ENCODE measurements around the gene STAT4.

Gene STAT4

GRCh38 chr2:191151331-191151730, 537 bp upstream of the STAT4 start (continued):
- TF ChIP-seq ZNF248 (tag by site-specific recombination; IDR thresholded peaks at IDR 0.05) (no peak), ZBTB10 (tag by site-specific recombination; IDR thresholded peaks at IDR 0.05) (no peak), OVOL3 (tag by site-specific recombination; IDR thresholded peaks at IDR 0.05) (no peak), ZNF211 (tag by site-specific recombination; IDR thresholded peaks at IDR 0.05; ENCODE audit: low read depth) (no peak), ZNF510 (tag by site-specific recombination; IDR thresholded peaks at IDR 0.05; ENCODE audit: insufficient replicate concordance) (no peak)
- TF ChIP-seq, protein P1, sequence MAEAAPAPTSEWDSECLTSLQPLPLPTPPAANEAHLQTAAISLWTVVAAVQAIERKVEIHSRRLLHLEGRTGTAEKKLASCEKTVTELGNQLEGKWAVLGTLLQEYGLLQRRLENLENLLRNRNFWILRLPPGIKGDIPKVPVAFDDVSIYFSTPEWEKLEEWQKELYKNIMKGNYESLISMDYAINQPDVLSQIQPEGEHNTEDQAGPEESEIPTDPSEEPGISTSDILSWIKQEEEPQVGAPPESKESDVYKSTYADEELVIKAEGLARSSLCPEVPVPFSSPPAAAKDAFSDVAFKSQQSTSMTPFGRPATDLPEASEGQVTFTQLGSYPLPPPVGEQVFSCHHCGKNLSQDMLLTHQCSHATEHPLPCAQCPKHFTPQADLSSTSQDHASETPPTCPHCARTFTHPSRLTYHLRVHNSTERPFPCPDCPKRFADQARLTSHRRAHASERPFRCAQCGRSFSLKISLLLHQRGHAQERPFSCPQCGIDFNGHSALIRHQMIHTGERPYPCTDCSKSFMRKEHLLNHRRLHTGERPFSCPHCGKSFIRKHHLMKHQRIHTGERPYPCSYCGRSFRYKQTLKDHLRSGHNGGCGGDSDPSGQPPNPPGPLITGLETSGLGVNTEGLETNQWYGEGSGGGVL (tag by site-specific recombination; IDR thresholded peaks at IDR 0.05) = no peak

GRCh38 chr2:191150230-191150599, 579 bp downstream of the STAT4 start:
- CTCF ChIA-PET = interaction anchor here (0.6 to 1.5 kb wide), 5 partner anchors 14 to 869 kb away, joined by 3 to 10 read pairs (median 3); no protein-coding TSS in a partner anchor
- POLR2A ChIA-PET = interaction anchor here (0.5 kb wide), 1 partner anchor 622 kb away, joined by 3 read pairs; no protein-coding TSS in a partner anchor
- Histone ChIP-seq H3K4me1 (ENCODE audit: control insufficient read depth, insufficient read depth, low read length) (no peaks in the 10 kb centered on the region), H3K9me3 (ENCODE audit: control insufficient read depth, insufficient read depth, low read depth, low read length) (no peaks in the 10 kb centered on the region), H3K27ac (ENCODE audit: extremely low read depth, low read depth, low read length) (no peak overlapping the region; the same call in 1 of the 2 replicates), H3K36me3 (ENCODE audit: control insufficient read depth in 2 of 2, insufficient read depth in 1 of 2, low read length in 2 of 2) (no peaks in the 10 kb centered on the region), H3K4me3 (ENCODE audit: low read depth, low read length) (peak overlapping the region; percentile 35)
- no peak for TF ChIP-seq ZFHX2 (tag by site-specific recombination; conservative IDR thresholded peaks at IDR 0.05)

DNA sequence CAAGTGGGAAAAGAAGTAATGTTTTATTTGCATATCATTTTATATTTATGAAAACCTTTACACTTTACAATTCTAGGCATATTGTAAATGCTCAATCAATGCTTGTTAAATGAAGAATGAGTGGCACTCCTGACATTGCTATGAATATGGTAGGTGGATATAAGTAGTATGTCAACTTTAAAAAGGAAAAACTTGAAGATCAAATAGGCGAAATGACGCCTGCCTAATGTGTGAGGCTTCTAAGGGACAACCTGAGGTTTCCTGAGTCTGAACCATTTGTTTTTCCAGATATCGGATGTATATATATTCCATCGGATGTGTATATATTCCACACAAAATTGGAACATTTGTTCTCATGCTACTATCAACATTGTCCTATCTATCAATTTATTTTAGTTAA, 1.4 kb downstream of the STAT4 start:
- CTCF ChIA-PET = interaction anchor here (1.2 to 1.3 kb wide), 2 partner anchors 16 to 97 kb away, joined by 3 read pairs; no protein-coding TSS in a partner anchor
- POLR2A ChIA-PET = no interaction called here
- H3K4me3 ChIP-seq (ENCODE audit: low read depth, low read length) = no peak overlapping the region

More for the DNA sequence above, 1.4 kb downstream of the STAT4 start:
- H3K36me3 ChIP-seq (ENCODE audit: control insufficient read depth in 2 of 2, insufficient read depth in 1 of 2, low read length in 2 of 2) = no peaks in the 10 kb centered on the region
- TF ChIP-seq, protein P2, sequence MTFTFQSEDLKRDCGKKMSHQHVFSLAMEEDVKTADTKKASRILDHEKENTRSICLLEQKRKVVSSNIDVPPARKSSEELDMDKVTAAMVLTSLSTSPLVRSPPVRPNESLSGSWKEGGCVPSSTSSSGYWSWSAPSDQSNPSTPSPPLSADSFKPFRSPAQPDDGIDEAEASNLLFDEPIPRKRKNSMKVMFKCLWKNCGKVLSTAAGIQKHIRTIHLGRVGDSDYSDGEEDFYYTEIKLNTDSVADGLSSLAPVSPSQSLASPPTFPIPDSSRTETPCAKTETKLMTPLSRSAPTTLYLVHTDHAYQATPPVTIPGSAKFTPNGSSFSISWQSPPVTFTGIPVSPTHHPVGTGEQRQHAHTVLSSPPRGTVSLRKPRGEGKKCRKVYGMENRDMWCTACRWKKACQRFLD (tag by site-specific recombination; IDR thresholded peaks at IDR 0.05) = no peak
- TF ChIP-seq ZBTB1 (tag by site-specific recombination; IDR thresholded peaks at IDR 0.05) = no peak
- TF ChIP-seq ZNF24 (tag by site-specific recombination; IDR thresholded peaks at IDR 0.05) = no peak
- no peak for TF ChIP-seq ZEB2 (tag by site-specific recombination; IDR thresholded peaks at IDR 0.05)
- no peak for TF ChIP-seq ZFP41 (tag by site-specific recombination; IDR thresholded peaks at IDR 0.05; ENCODE audit: borderline replicate concordance)
- TF ChIP-seq ZNF707 (tag by site-specific recombination; IDR thresholded peaks at IDR 0.05) = no peak
- no peak for TF ChIP-seq ZNF335 (tag by site-specific recombination; conservative IDR thresholded peaks at IDR 0.05)
- TF ChIP-seq ZNF473 (tag by site-specific recombination; IDR thresholded peaks at IDR 0.05) = no peak
- TF ChIP-seq, protein P1 (tag by site-specific recombination; IDR thresholded peaks at IDR 0.05) = no peak
- TF ChIP-seq ZNF645 (tag by site-specific recombination; IDR thresholded peaks at IDR 0.05) = no peak
- H3K4me1 ChIP-seq (ENCODE audit: control insufficient read depth, insufficient read depth, low read length) = no peaks in the 10 kb centered on the region
- H3K9me3 ChIP-seq (ENCODE audit: control insufficient read depth, insufficient read depth, low read depth, low read length) = no peaks in the 10 kb centered on the region
- no peak overlapping the region for H3K27ac ChIP-seq (ENCODE audit: extremely low read depth, low read depth, low read length)

Data from HEK293 (cell line).